K562 (cell line): ENCODE measurements around the gene CCDC124. TPM values are rescaled to one million over a fixed set of nuclear protein-coding genes. Genes with fewer than 3 reads are reported as not detected.

Experiments
- ATAC-seq: fragments of 200-7000 bp; cut with Tn5 transposase; 3 replicates; pipeline ENCODE4 v1.9.1; 2020; ENCODE audit warnings: moderate library complexity
- BruUV-seq: library from RNA; stranded (reverse); fragments of 400-500 nt; replicated peaks from 2 replicates; lab custom pipeline; 2021; lab: Mats Ljungman, UMichigan
- CTCF ChIA-PET: fragments of 300-600 bp; formaldehyde crosslinking; extraction: SDS; loops from one replicate; lab custom pipeline; 2021; ENCODE audit warnings: low intra/inter-chr PET ratio; lab: Yijun Ruan, JAX
- POLR2A ChIA-PET: fragments of 300-600, 350-650 bp; sonication (Branson Sonifier 250); formaldehyde crosslinking; extraction: SDS; loops from one replicate; lab custom pipeline; 2021; ENCODE audit warnings: antibody characterized with exemption, inconsistent platforms; lab: Yijun Ruan, JAX
- DNase-seq, 4 experiments: peaks; one replicate each; pipeline versions ENCODE4 v3.0.0 to v3.0.0-alpha.2; 2011 to 2018; ENCODE audit warnings: low spot score in 3 of 4, mixed read lengths in 3 of 4; ENCODE audit errors: extremely low read depth in 1 of 4
- FAIRE-seq: peaks from 2 replicates; lab custom pipeline; 2011; peaks lifted over from hg19 to GRCh38; lab: Jason Lieb, UNC
- H2AFZ ChIP-seq: 2 replicates; pipeline ENCODE4 v1.6.0; 2011; ENCODE audit warnings: low read depth, low read length, control low read depth, inconsistent platforms
- H3K27ac ChIP-seq: fragments of 200-600 bp; 3 replicates; pipeline ENCODE4 v1.8.0; 2011; ENCODE audit warnings: low read depth, mild to moderate bottlenecking, control low read depth, inconsistent platforms, low read length, moderate library complexity, mixed read lengths; ENCODE audit errors: extremely low read depth
- H3K27me3 ChIP-seq, 2 experiments: fragments of 300-600 bp in 1 of 2; 2 replicates in 1 of 2; 3 replicates in 1 of 2; pipeline versions ENCODE4 v1.6.0 to v1.8.0; 2011; ENCODE audit warnings: inconsistent platforms in 2 of 2, low read length in 2 of 2, mild to moderate bottlenecking in 1 of 2, mixed read lengths in 1 of 2, moderate library complexity in 1 of 2; ENCODE audit not compliant: control insufficient read depth in 2 of 2, insufficient read depth in 2 of 2
- H3K36me3 ChIP-seq: fragments of 300-600 bp; 3 replicates; pipeline ENCODE4 v1.8.0; 2011; ENCODE audit warnings: mild to moderate bottlenecking, low read length, inconsistent platforms; ENCODE audit not compliant: control insufficient read depth, insufficient read depth
- H3K4me1 ChIP-seq, 2 experiments: fragments of 200-600 bp in 1 of 2; replicated peaks in 1 of 2; 2 replicates in 1 of 2; 3 replicates in 1 of 2; pipeline versions ENCODE4 v1.5.1 to v1.8.0; 2011; ENCODE audit warnings: inconsistent platforms in 2 of 2, low read length in 2 of 2, mild to moderate bottlenecking in 1 of 2, mixed read lengths in 1 of 2, moderate library complexity in 1 of 2; ENCODE audit not compliant: control insufficient read depth in 2 of 2, insufficient read depth in 2 of 2
- H3K4me2 ChIP-seq: 2 replicates; pipeline ENCODE4 v1.6.1; 2011; ENCODE audit warnings: low read length, control low read depth, inconsistent platforms, mixed read lengths; ENCODE audit not compliant: insufficient read depth
- H3K4me3 ChIP-seq: fragments of 200-600 bp; sonication (generic), shearing (Covaris generic); 2 replicates; pipeline ENCODE4 v1.5.1; 2016; ENCODE audit warnings: control low read depth, inconsistent platforms
- H3K79me2 ChIP-seq: fragments of 200-600 bp; 3 replicates; pipeline ENCODE4 v1.8.0; 2011; ENCODE audit warnings: low read length, inconsistent platforms; ENCODE audit not compliant: control insufficient read depth, insufficient read depth
- H3K9ac ChIP-seq, 2 experiments: 2 replicates each; pipeline versions ENCODE4 v1.6.0 to v1.6.1; 2011; ENCODE audit warnings: low read depth in 2 of 2, low read length in 2 of 2, control low read depth in 1 of 2, inconsistent platforms in 1 of 2, mild to moderate bottlenecking in 1 of 2, mixed read lengths in 1 of 2; ENCODE audit not compliant: insufficient read depth in 1 of 2
- H3K9me1 ChIP-seq: one replicate; pipeline ENCODE4 v1.6.0; 2011; ENCODE audit warnings: inconsistent platforms, mild to moderate bottlenecking, low read length, moderate library complexity; ENCODE audit not compliant: control insufficient read depth, insufficient read depth
- H3K9me3 ChIP-seq: replicated peaks from 2 replicates; pipeline ENCODE4 v1.5.1; 2011; ENCODE audit warnings: low read depth, low read length, inconsistent platforms; ENCODE audit not compliant: control insufficient read depth, insufficient read depth
- H4K20me1 ChIP-seq: replicated peaks from 2 replicates; pipeline ENCODE4 v1.6.1; 2011; ENCODE audit warnings: low read length, inconsistent platforms, mixed read lengths; ENCODE audit not compliant: control insufficient read depth, insufficient read depth
- CBX5 ChIP-seq: IDR thresholded peaks from 2 replicates; pipeline ENCODE4 v1.6.1; 2014; ENCODE audit warnings: low read depth, borderline replicate concordance
- DLX4 ChIP-seq: fragments of 250-450 bp; sonication (Bioruptor Pico); IDR thresholded peaks from 2 replicates; pipeline ENCODE4 v1.6.1; 2021; ENCODE audit warnings: mild to moderate bottlenecking
- E2F8 ChIP-seq: fragments of 450-650 bp; IDR thresholded peaks from 2 replicates; pipeline ENCODE4 v1.7.1; 2018; ENCODE audit warnings: mild to moderate bottlenecking, low read depth; ENCODE audit not compliant: partially characterized antibody
- FOXJ2 ChIP-seq: fragments of 200-800 bp; sonication (Bioruptor generic); IDR thresholded peaks from 2 replicates; pipeline ENCODE4 v1.6.1; 2016; ENCODE audit warnings: missing genetic modification characterization, missing compliant biosample characterization
- SP1 ChIP-seq: sonication (generic); formaldehyde crosslinking; IDR thresholded peaks from 2 replicates; pipeline ENCODE4 v1.8.1; 2022; ENCODE audit warnings: mild to moderate bottlenecking, missing genetic modification reagents
- SP2 ChIP-seq: IDR thresholded peaks from 2 replicates; pipeline ENCODE4 v1.6.1; 2011; ENCODE audit warnings: mild to moderate bottlenecking, low read depth, low read length, moderate library complexity; ENCODE audit not compliant: poor library complexity, severe bottlenecking; ENCODE audit errors: extremely low read depth
- TRIM25 ChIP-seq: fragments of 450-650 bp; IDR thresholded peaks from 2 replicates; pipeline ENCODE4 v1.7.0; 2016; ENCODE audit warnings: borderline replicate concordance
- ZNF408 ChIP-seq: fragments of 250-450 bp; sonication (Bioruptor Pico); IDR thresholded peaks from 2 replicates; pipeline ENCODE4 v1.4.0; 2020; ENCODE audit warnings: low read depth, mild to moderate bottlenecking, moderate library complexity
- WGBS: fragments of 100-300 bp; shearing (Covaris generic); methylation state at CpG from one replicate; pipeline ENCODE4 v1.1.6; 2016; ENCODE audit warnings: low coverage, mixed read lengths; ENCODE audit not compliant: insufficient coverage; ENCODE audit errors: missing lambda C conversion rate; 5-methylcytosine and 5-hydroxymethylcytosine counted together
- in situ Hi-C: fragments of 300-500 bp; cut with MboI; formaldehyde crosslinking; loops from 4 replicates; pipeline ENCODE4 v1.15.0; 2018; ENCODE audit warnings: inconsistent platforms, mixed read lengths
- intact Hi-C: fragments of 100-400 bp; cut with micrococcal nuclease; formaldehyde crosslinking; loops from 2 replicates; pipeline ENCODE4 v1.14.2; 2022
- polyA plus RNA-seq, 8 experiments: library from polyadenylated mRNA; depleted of rRNA in 4 of 8; stranded (reverse) in 5 of 8; unstranded in 3 of 8; fragments of >200 nt; fragmentation: Nextera tagmentation in 2 of 8; fragmentation: Illumina TruSeq in 1 of 8; extraction: Ambion mirVana in 2 of 8; extraction: Trizol in 1 of 8; gene quantifications; 2 replicates each; pipeline versions ENCODE4 v1.2.1 to v1.2.3, GENCODE V29; 2011 to 2014; ENCODE audit warnings: inconsistent platforms in 1 of 8, missing spikeins in 1 of 8
- total RNA-seq, 7 experiments: library from RNA; depleted of rRNA in 6 of 7; stranded (reverse); fragments of >200 nt in 6 of 7; fragmentation: Illumina TruSeq in 2 of 7; extraction: Trizol in 2 of 7; gene quantifications; 2 replicates each; pipeline versions ENCODE4 v1.2.1 to v1.2.3, GENCODE V29; 2011 to 2021; ENCODE audit warnings: low replicate concordance in 1 of 7
- TF ChIP-seq, protein P1 (sequence below): fragments of 450-650 bp; IDR thresholded peaks from 2 replicates; pipeline ENCODE4 v1.6.1; 2016
- TF ChIP-seq, protein P2 (sequence below): fragments of 200-400 bp; formaldehyde crosslinking; IDR thresholded peaks from 2 replicates; pipeline ENCODE4 v1.6.1; 2017; ENCODE audit warnings: mild to moderate bottlenecking, low read depth, low read length, moderate library complexity

Gene CCDC124
- total and polyA plus RNA-seq, 9 of the 15 experiments (the other 6 are each of a cell fraction or from before 2014, with no cell fraction given): 5.8 to 234 (median 40.1) TPM

- Histone ChIP-seq H2AFZ (peak overlapping the region; percentile 86), H3K27ac (no peak overlapping the region; the same call in 2 of the 3 replicates), H4K20me1 (no peaks in the 10 kb centered on the region), H3K9ac (peak overlapping the region in 1 of 2 experiments; percentile 41; a peak in 2 of 4 replicates), H3K27me3 (peaks cover 6 to 13% of the 10 kb centered on the region in 2 experiments; a peak in 4 of 5 replicates), H3K4me1 (peaks cover 7 to 31% of the 10 kb centered on the region in 2 experiments; a peak in 4 of 5 replicates), H3K4me2 (peak overlapping the region; percentile 63), H3K9me1 (no peaks in the 10 kb centered on the region), H3K9me3 (no peaks in the 10 kb centered on the region), H3K4me3 (no peak overlapping the region), H3K79me2 (no peaks in the 10 kb centered on the region), H3K36me3 (no peaks in the 10 kb centered on the region)
- in situ Hi-C loops: no loop called here
- BruUV-seq: TSS peak; percentile 100
- peak; percentile 87 for FAIRE-seq
- ATAC-seq: peak; percentile 88
- intact Hi-C loops: no loop called here
- 36% methylated on average over 13 of the region's 17 CpGs for WGBS
- DNase-seq: peak; percentile 65 to 84 (median 79)
- ChIA-PET POLR2A (interaction anchor here (0.7 to 0.9 kb wide), 2 partner anchors 10 to 15 kb away, joined by 3 read pairs; no protein-coding TSS in a partner anchor), CTCF (no interaction called here)
- TF ChIP-seq E2F8: no peak
- no peak for TF ChIP-seq SP1 (CRISPR knock-in tag)
- no peak for TF ChIP-seq TRIM25
- no peak for TF ChIP-seq DLX4 (CRISPR knock-in tag)
- TF ChIP-seq, protein P1, sequence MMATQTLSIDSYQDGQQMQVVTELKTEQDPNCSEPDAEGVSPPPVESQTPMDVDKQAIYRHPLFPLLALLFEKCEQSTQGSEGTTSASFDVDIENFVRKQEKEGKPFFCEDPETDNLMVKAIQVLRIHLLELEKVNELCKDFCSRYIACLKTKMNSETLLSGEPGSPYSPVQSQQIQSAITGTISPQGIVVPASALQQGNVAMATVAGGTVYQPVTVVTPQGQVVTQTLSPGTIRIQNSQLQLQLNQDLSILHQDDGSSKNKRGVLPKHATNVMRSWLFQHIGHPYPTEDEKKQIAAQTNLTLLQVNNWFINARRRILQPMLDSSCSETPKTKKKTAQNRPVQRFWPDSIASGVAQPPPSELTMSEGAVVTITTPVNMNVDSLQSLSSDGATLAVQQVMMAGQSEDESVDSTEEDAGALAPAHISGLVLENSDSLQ: peak; percentile 73
- TF ChIP-seq SP2: no peak
- TF ChIP-seq FOXJ2 (tag): no peak
- no peak for TF ChIP-seq CBX5
- no peak for TF ChIP-seq ZNF408 (CRISPR knock-in tag)
- TF ChIP-seq, protein P2, sequence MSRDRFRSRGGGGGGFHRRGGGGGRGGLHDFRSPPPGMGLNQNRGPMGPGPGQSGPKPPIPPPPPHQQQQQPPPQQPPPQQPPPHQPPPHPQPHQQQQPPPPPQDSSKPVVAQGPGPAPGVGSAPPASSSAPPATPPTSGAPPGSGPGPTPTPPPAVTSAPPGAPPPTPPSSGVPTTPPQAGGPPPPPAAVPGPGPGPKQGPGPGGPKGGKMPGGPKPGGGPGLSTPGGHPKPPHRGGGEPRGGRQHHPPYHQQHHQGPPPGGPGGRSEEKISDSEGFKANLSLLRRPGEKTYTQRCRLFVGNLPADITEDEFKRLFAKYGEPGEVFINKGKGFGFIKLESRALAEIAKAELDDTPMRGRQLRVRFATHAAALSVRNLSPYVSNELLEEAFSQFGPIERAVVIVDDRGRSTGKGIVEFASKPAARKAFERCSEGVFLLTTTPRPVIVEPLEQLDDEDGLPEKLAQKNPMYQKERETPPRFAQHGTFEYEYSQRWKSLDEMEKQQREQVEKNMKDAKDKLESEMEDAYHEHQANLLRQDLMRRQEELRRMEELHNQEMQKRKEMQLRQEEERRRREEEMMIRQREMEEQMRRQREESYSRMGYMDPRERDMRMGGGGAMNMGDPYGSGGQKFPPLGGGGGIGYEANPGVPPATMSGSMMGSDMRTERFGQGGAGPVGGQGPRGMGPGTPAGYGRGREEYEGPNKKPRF: no peak
These were observed 52.4 kb downstream of the CCDC124 start for GRCh38 chr19:17985037-17985818.
